GM13976 (cell line): ENCODE measurements around the gene CADM1.

Source experiments
- DNase-seq: peaks from one replicate; pipeline ENCODE4 v3.0.0; 2012; ENCODE audit warnings: low spot score
- in situ Hi-C: fragments of 300-500 bp; cut with MboI; formaldehyde crosslinking; loops from one replicate; pipeline ENCODE4 v1.12.0; 2022; ENCODE audit warnings: low sequenced_read_pairs, mixed read lengths, inconsistent platforms; ENCODE audit not compliant: unreplicated experiment
- TF ChIP-seq, protein P1 (sequence below): IDR thresholded peaks from 2 replicates; pipeline ENCODE4 v1.5.1; 2012; ENCODE audit warnings: borderline replicate concordance, mild to moderate bottlenecking; ENCODE audit not compliant: insufficient read depth; ENCODE audit errors: extremely low read depth, missing control alignments, control extremely low read depth

Gene CADM1

DNA sequence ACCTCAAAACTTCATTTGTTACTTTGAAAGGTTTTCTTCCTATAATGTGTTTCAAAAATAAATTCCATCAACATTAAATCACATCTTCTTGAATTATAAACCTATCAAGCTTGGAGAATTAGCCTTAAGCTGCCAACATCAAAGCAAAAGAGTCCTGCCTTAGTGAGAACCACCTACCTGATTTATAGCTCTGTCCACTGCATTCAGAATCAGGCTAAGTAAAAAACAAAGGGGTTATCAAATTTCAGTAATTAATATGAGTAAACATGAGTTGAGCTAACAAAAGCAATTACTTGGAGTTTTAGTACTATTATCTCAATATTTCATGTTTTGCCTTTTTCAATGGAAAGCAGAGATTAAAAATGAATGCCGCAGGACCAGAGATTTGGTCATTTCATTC lies 73.9 kb downstream of the CADM1 start:
- TF ChIP-seq, protein P1, sequence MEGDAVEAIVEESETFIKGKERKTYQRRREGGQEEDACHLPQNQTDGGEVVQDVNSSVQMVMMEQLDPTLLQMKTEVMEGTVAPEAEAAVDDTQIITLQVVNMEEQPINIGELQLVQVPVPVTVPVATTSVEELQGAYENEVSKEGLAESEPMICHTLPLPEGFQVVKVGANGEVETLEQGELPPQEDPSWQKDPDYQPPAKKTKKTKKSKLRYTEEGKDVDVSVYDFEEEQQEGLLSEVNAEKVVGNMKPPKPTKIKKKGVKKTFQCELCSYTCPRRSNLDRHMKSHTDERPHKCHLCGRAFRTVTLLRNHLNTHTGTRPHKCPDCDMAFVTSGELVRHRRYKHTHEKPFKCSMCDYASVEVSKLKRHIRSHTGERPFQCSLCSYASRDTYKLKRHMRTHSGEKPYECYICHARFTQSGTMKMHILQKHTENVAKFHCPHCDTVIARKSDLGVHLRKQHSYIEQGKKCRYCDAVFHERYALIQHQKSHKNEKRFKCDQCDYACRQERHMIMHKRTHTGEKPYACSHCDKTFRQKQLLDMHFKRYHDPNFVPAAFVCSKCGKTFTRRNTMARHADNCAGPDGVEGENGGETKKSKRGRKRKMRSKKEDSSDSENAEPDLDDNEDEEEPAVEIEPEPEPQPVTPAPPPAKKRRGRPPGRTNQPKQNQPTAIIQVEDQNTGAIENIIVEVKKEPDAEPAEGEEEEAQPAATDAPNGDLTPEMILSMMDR, result no peak
- in situ Hi-C loops, result no loop called here
- no peak for DNase-seq

GRCh38 chr11:115428306-115428705 lies 75.9 kb downstream of the CADM1 start:
- no peak for DNase-seq
- in situ Hi-C loops, result no loop called here
- TF ChIP-seq, protein P1, result no peak

GRCh38 chr11:115425816-115426215 lies 78.4 kb downstream of the CADM1 start:
- DNase-seq, result no peak
- TF ChIP-seq, protein P1, result no peak
- in situ Hi-C loops, result no loop called here

- in situ Hi-C loops, result no loop called here
- DNase-seq, result no peak
- TF ChIP-seq, protein P1, result no peak
Observed at GRCh38 chr11:115425250-115425649, 79.0 kb downstream of the CADM1 start.

- in situ Hi-C loops, result no loop called here
- no peak for DNase-seq
- TF ChIP-seq, protein P1, result no peak
Observed at GRCh38 chr11:115423728-115424459, 80.3 kb downstream of the CADM1 start.

GRCh38 chr11:115421992-115422689 lies 82.1 kb downstream of the CADM1 start:
- no peak for DNase-seq
- TF ChIP-seq, protein P1, result no peak
- in situ Hi-C loops, result no loop called here
